Measurements from ENCODE around the gene BCAM. TPM values are rescaled to one million over a fixed set of nuclear protein-coding genes. Genes with fewer than 3 reads are reported as not detected.

The BCAM gene
- total and polyA plus RNA-seq, 10 of the 15 experiments (the other 5 are each of a cell fraction or from before 2014, with no cell fraction given) = 0.10 to 0.64 TPM; not detected in 8

- TF ChIP-seq IRF3 (IDR thresholded peaks at IDR 0.05) (no peak), ZNF274 (IDR thresholded peaks at IDR 0.05; ENCODE audit: insufficient read depth, insufficient read length) (no peak), ESRRA (IDR thresholded peaks at IDR 0.05; ENCODE audit: low read length) (no peak), MTA2 (IDR thresholded peaks at IDR 0.05; ENCODE audit: low read depth) (no peak), WRNIP1 (IDR thresholded peaks at IDR 0.05; ENCODE audit: borderline replicate concordance, low read depth, low read length) (no peak), SP1 (IDR thresholded peaks at IDR 0.05; ENCODE audit: low read depth, low read length) (peak; percentile 43), ZBTB40 (IDR thresholded peaks at IDR 0.05; ENCODE audit: borderline replicate concordance) (no peak), YY1 (IDR thresholded peaks at IDR 0.05; ENCODE audit: low read depth, low read length) (peak; percentile 76; the same call in 1 of the 2 replicates), MEF2B (IDR thresholded peaks at IDR 0.05; ENCODE audit: partially characterized antibody, poor library complexity, severe bottlenecking) (peak; percentile 98), SMARCA5 (IDR thresholded peaks at IDR 0.05) (0 out of 2 replicates have a peak, but pooled peaks have one; percentile 25), USF1 (IDR thresholded peaks at IDR 0.05; ENCODE audit: borderline replicate concordance, extremely low read length, insufficient read depth, low read depth, low read length) (no peak), HSF1 (IDR thresholded peaks at IDR 0.05; ENCODE audit: low read depth, low read length) (no peak), CREM (IDR thresholded peaks at IDR 0.05; ENCODE audit: low read depth) (0 out of 2 replicates have a peak, but pooled peaks have one; percentile 32), EGR1 (IDR thresholded peaks at IDR 0.05; ENCODE audit: borderline replicate concordance in 1 of 2, low read depth in 2 of 2, low read length in 2 of 2) (peak in 1 of 2 experiments; percentile 77; a peak in 1 of 3 replicates), PAX8 (IDR thresholded peaks at IDR 0.05) (no peak), CEBPZ (IDR thresholded peaks at IDR 0.05; ENCODE audit: low read depth, low read length) (no peak), DPF2 (IDR thresholded peaks at IDR 0.05) (no peak), KAT2A (conservative IDR thresholded peaks at IDR 0.05; ENCODE audit: control insufficient read depth, low read depth, low read length) (no peak), SPI1 (IDR thresholded peaks at IDR 0.05; ENCODE audit: borderline replicate concordance, insufficient read depth, low read depth, low read length) (no peak)
These were observed 38.2 kb upstream of the BCAM start (continued) for GRCh38 chr19:44770550-44771257.
